ENCODE results near the gene CDH4. TPM values are rescaled to one million over a fixed set of nuclear protein-coding genes. Genes with fewer than 3 reads are reported as not detected.

The CDH4 gene
- polyA plus RNA-seq, 6 donors from 2014 or later: not detected

GRCh38 chr20:61301711-61302525 is 49.9 kb downstream of the CDH4 start:
- Mint-ChIP-seq H3K4me3 (no peak overlapping the region), H3K36me3 (no peaks in the 10 kb centered on the region), H3K4me1 (no peaks in the 10 kb centered on the region), H3K27ac (no peak overlapping the region), H3K9me3 (peaks cover 0 to 2% (median 0%) of the 10 kb centered on the region in 7 donors), H3K27me3 (no peaks in the 10 kb centered on the region)
- ATAC-seq (ENCODE audit: low read depth in 2 of 2) (no peak), DNase-seq (no peak)

GRCh38 chr20:61303217-61303616 is 51.2 kb downstream of the CDH4 start:
- Mint-ChIP-seq H3K27ac (no peak overlapping the region), H3K9me3 (no peaks in the 10 kb centered on the region), H3K4me3 (no peak overlapping the region), H3K27me3 (no peaks in the 10 kb centered on the region), H3K4me1 (no peaks in the 10 kb centered on the region), H3K36me3 (no peaks in the 10 kb centered on the region)
- DNase-seq: no peak
- ATAC-seq (ENCODE audit: low read depth in 2 of 2): no peak

GRCh38 chr20:61303675-61304074 is 51.6 kb downstream of the CDH4 start:
- no peaks in the 10 kb centered on the region for H3K36me3 Mint-ChIP-seq
- no peak overlapping the region for H3K27ac Mint-ChIP-seq
- no peak for ATAC-seq (ENCODE audit: low read depth in 2 of 2)
- no peak overlapping the region for H3K4me3 Mint-ChIP-seq
- H3K9me3 Mint-ChIP-seq: no peaks in the 10 kb centered on the region
- H3K4me1 Mint-ChIP-seq: no peaks in the 10 kb centered on the region
- no peaks in the 10 kb centered on the region for H3K27me3 Mint-ChIP-seq
- DNase-seq: no peak

GRCh38 chr20:61304750-61305149 is 52.7 kb downstream of the CDH4 start:
- no peaks in the 10 kb centered on the region for H3K4me1 Mint-ChIP-seq
- H3K9me3 Mint-ChIP-seq: no peaks in the 10 kb centered on the region
- no peaks in the 10 kb centered on the region for H3K27me3 Mint-ChIP-seq
- H3K36me3 Mint-ChIP-seq: no peaks in the 10 kb centered on the region
- DNase-seq (no peak), ATAC-seq (ENCODE audit: low read depth in 2 of 2) (no peak)
- no peak overlapping the region for H3K27ac Mint-ChIP-seq
- no peak overlapping the region for H3K4me3 Mint-ChIP-seq

GRCh38 chr20:61306937-61307475 is 54.9 kb downstream of the CDH4 start:
- Mint-ChIP-seq H3K27me3 (no peaks in the 10 kb centered on the region), H3K9me3 (peaks cover 0 to 2% (median 0%) of the 10 kb centered on the region in 7 donors), H3K27ac (no peak overlapping the region), H3K4me1 (no peaks in the 10 kb centered on the region), H3K4me3 (no peak overlapping the region), H3K36me3 (no peaks in the 10 kb centered on the region)
- DNase-seq (no peak), ATAC-seq (ENCODE audit: low read depth in 2 of 2) (no peak)

- Mint-ChIP-seq H3K27me3 (no peaks in the 10 kb centered on the region), H3K4me3 (no peak overlapping the region), H3K36me3 (no peaks in the 10 kb centered on the region), H3K9me3 (peaks cover 0 to 3% (median 0%) of the 10 kb centered on the region in 7 donors), H3K4me1 (no peaks in the 10 kb centered on the region), H3K27ac (no peak overlapping the region)
- no peak for ATAC-seq (ENCODE audit: low read depth in 2 of 2)
- DNase-seq: no peak
Measured at GRCh38 chr20:61307686-61308476, 55.8 kb downstream of the CDH4 start.

- no peaks in the 10 kb centered on the region for H3K36me3 Mint-ChIP-seq
- H3K9me3 Mint-ChIP-seq: peaks cover 0 to 3% (median 0%) of the 10 kb centered on the region in 7 donors
- no peak overlapping the region for H3K27ac Mint-ChIP-seq
- DNase-seq (no peak), ATAC-seq (ENCODE audit: low read depth in 2 of 2) (no peak)
- H3K4me1 Mint-ChIP-seq: no peaks in the 10 kb centered on the region
- H3K4me3 Mint-ChIP-seq: no peak overlapping the region
- H3K27me3 Mint-ChIP-seq: no peaks in the 10 kb centered on the region
Measured at GRCh38 chr20:61308477-61308774, 56.4 kb downstream of the CDH4 start.

GRCh38 chr20:61310954-61311353 is 58.9 kb downstream of the CDH4 start:
- H3K27me3 Mint-ChIP-seq: no peaks in the 10 kb centered on the region
- H3K9me3 Mint-ChIP-seq: peaks cover 0 to 3% (median 0%) of the 10 kb centered on the region in 7 donors
- H3K4me1 Mint-ChIP-seq: no peaks in the 10 kb centered on the region
- no peaks in the 10 kb centered on the region for H3K36me3 Mint-ChIP-seq
- no peak overlapping the region for H3K4me3 Mint-ChIP-seq
- H3K27ac Mint-ChIP-seq: no peak overlapping the region
- ATAC-seq (ENCODE audit: low read depth in 2 of 2) (no peak), DNase-seq (no peak)

- Mint-ChIP-seq H3K36me3 (no peaks in the 10 kb centered on the region), H3K9me3 (peaks cover 0 to 3% (median 0%) of the 10 kb centered on the region in 7 donors), H3K4me1 (no peaks in the 10 kb centered on the region), H3K27me3 (no peaks in the 10 kb centered on the region), H3K4me3 (no peak overlapping the region), H3K27ac (no peak overlapping the region)
- ATAC-seq (ENCODE audit: low read depth in 2 of 2): no peak
- no peak for DNase-seq
Measured at GRCh38 chr20:61311656-61312387, 59.8 kb downstream of the CDH4 start.

- no peak overlapping the region for H3K4me3 Mint-ChIP-seq
- H3K9me3 Mint-ChIP-seq: peaks cover 0 to 6% (median 0%) of the 10 kb centered on the region in 7 donors
- no peaks in the 10 kb centered on the region for H3K4me1 Mint-ChIP-seq
- no peak for DNase-seq
- no peak for ATAC-seq (ENCODE audit: low read depth in 2 of 2)
- H3K27ac Mint-ChIP-seq: no peak overlapping the region
- H3K27me3 Mint-ChIP-seq: no peaks in the 10 kb centered on the region
- H3K36me3 Mint-ChIP-seq: no peaks in the 10 kb centered on the region
Measured at GRCh38 chr20:61312925-61313324, 60.9 kb downstream of the CDH4 start.

GRCh38 chr20:61313396-61313795 is 61.3 kb downstream of the CDH4 start:
- Mint-ChIP-seq H3K9me3 (peaks cover 0 to 9% (median 0%) of the 10 kb centered on the region in 7 donors), H3K27ac (no peak overlapping the region), H3K27me3 (no peaks in the 10 kb centered on the region), H3K4me1 (no peaks in the 10 kb centered on the region), H3K4me3 (no peak overlapping the region), H3K36me3 (no peaks in the 10 kb centered on the region)
- ATAC-seq (ENCODE audit: low read depth in 2 of 2): no peak
- DNase-seq: no peak

- no peaks in the 10 kb centered on the region for H3K27me3 Mint-ChIP-seq
- no peak overlapping the region for H3K4me3 Mint-ChIP-seq
- peaks cover 0 to 9% (median 0%) of the 10 kb centered on the region in 7 donors for H3K9me3 Mint-ChIP-seq
- H3K27ac Mint-ChIP-seq: no peak overlapping the region
- ATAC-seq (ENCODE audit: low read depth in 2 of 2): no peak
- no peak for DNase-seq
- no peaks in the 10 kb centered on the region for H3K4me1 Mint-ChIP-seq
- H3K36me3 Mint-ChIP-seq: no peaks in the 10 kb centered on the region
Measured at GRCh38 chr20:61314326-61315010, 62.4 kb downstream of the CDH4 start.

- no peaks in the 10 kb centered on the region for H3K4me1 Mint-ChIP-seq
Measured at GRCh38 chr20:61315319-61315718, 63.3 kb downstream of the CDH4 start.

More at GRCh38 chr20:61315319-61315718, 63.3 kb downstream of the CDH4 start:
- no peak for DNase-seq
- Mint-ChIP-seq H3K27me3 (no peaks in the 10 kb centered on the region), H3K4me3 (no peak overlapping the region), H3K36me3 (no peaks in the 10 kb centered on the region), H3K9me3 (peaks cover 0 to 9% (median under 1%) of the 10 kb centered on the region in 7 donors), H3K27ac (no peak overlapping the region)
- no peak for ATAC-seq (ENCODE audit: low read depth in 2 of 2)
